Gastrocnemius medialis (tissue), 4 donors: ENCODE results near the gene SPON1. TPM values are rescaled to one million over a fixed set of nuclear protein-coding genes. Genes with fewer than 3 reads are reported as not detected.

ENCODE experiments used
- ATAC-seq, 2 donors: fragments of 150-250 bp; one replicate each; pipeline ENCODE4 v1.9.1; 2016
- DNase-seq, 2 donors: peaks; one replicate each; pipeline ENCODE4 v3.0.0-alpha.2; 2019
- H3K27ac ChIP-seq, 4 donors: fragments of 200-600 bp; sonication (generic); 1 replicate in 1 of 4; 2 replicates in 3 of 4; pipeline ENCODE4 v1.5.1; 2016 to 2018; ENCODE audit warnings: mild to moderate bottlenecking in 2 of 4, moderate library complexity in 1 of 4
- H3K27me3 ChIP-seq, 3 donors: fragments of 200-600 bp; sonication (generic) in 2 of 3; 1 replicate in 1 of 3; 2 replicates in 2 of 3; pipeline versions ENCODE4 v1.5.1 to v1.6.0; 2016 to 2019; ENCODE audit warnings: mild to moderate bottlenecking in 1 of 3, moderate library complexity in 1 of 3
- H3K36me3 ChIP-seq, 2 donors: fragments of 200-600 bp; sonication (generic) in 1 of 2; one replicate each; pipeline ENCODE4 v1.5.1; 2017 to 2018
- H3K4me1 ChIP-seq, 2 donors: fragments of 200-600 bp; sonication (generic) in 1 of 2; one replicate each; pipeline ENCODE4 v1.5.1; 2016 to 2017; ENCODE audit warnings: mild to moderate bottlenecking in 2 of 2
- H3K4me3 ChIP-seq, 4 donors: fragments of 200-600 bp; sonication (generic) in 3 of 4; 1 replicate in 1 of 4; 2 replicates in 3 of 4; pipeline ENCODE4 v1.5.1; 2016 to 2019; ENCODE audit warnings: mild to moderate bottlenecking in 2 of 4
- H3K9me3 ChIP-seq, 3 donors: fragments of 200-600 bp; sonication (generic) in 2 of 3; 1 replicate in 1 of 3; 2 replicates in 2 of 3; pipeline ENCODE4 v1.5.1; 2016 to 2019
- CTCF ChIP-seq, 5 experiments: fragments of 450-650 bp in 3 of 5; fragments of 200-600 bp in 2 of 5; sonication (generic) in 2 of 5; IDR thresholded peaks in 4 of 5; conservative IDR thresholded peaks in 1 of 5; 1 replicate in 4 of 5; 2 replicates in 1 of 5; pipeline ENCODE4 v1.5.1; 2016 to 2019; ENCODE audit warnings: antibody characterized with exemption in 5 of 5, mild to moderate bottlenecking in 3 of 5, moderate library complexity in 3 of 5
- POLR2A ChIP-seq, 2 donors: fragments of 450-650 bp; IDR thresholded peaks; one replicate each; pipeline ENCODE4 v1.6.1; 2017; ENCODE audit warnings: antibody characterized with exemption in 2 of 2, mild to moderate bottlenecking in 2 of 2, moderate library complexity in 2 of 2
- in situ Hi-C, 4 donors: fragments of 200-750 bp; cut with MboI; loops; one replicate each; pipeline versions ENCODE4 v1.15.0 to v1.8.0; 2017; ENCODE audit warnings: low sequenced_read_pairs in 4 of 4
- intact Hi-C: fragments of 100-400 bp; cut with DNase I; formaldehyde crosslinking; loops from one replicate; pipeline ENCODE4 v1.15.1; 2023; ENCODE audit warnings: low total_unique reads
- total RNA-seq, 4 donors: library from RNA; depleted of rRNA; stranded (reverse); fragments of >200 nt; gene quantifications; one replicate each; pipeline versions ENCODE4 v1.1.0 to v1.2.3, GENCODE V29; 2016

The SPON1 gene
- total RNA-seq, 4 donors from 2014 or later: 0.10 to 1.6 (median 0.36) TPM

GRCh38 chr11:14042686-14043465 lies 80.4 kb downstream of the SPON1 start:
- intact Hi-C loops: no loop called here
- Histone ChIP-seq H3K4me3 (no peak overlapping the region), H3K27me3 (no peaks in the 10 kb centered on the region), H3K9me3 (no peaks in the 10 kb centered on the region), H3K27ac (no peak overlapping the region), H3K4me1 (no peaks in the 10 kb centered on the region), H3K36me3 (no peaks in the 10 kb centered on the region)
- in situ Hi-C loops: no loop called here
- DNase-seq: no peak
- ATAC-seq: no peak
- TF ChIP-seq POLR2A (IDR thresholded peaks at IDR 0.05) (no peak), CTCF (IDR thresholded peaks at IDR 0.05 in 4 of 5, conservative IDR thresholded peaks at IDR 0.05 in 1 of 5) (no peak)

- no peak overlapping the region for H3K27ac ChIP-seq
- no peaks in the 10 kb centered on the region for H3K9me3 ChIP-seq
- no peak for ATAC-seq
- no peak for TF ChIP-seq POLR2A (IDR thresholded peaks at IDR 0.05)
- TF ChIP-seq CTCF (IDR thresholded peaks at IDR 0.05 in 4 of 5, conservative IDR thresholded peaks at IDR 0.05 in 1 of 5): no peak
- H3K27me3 ChIP-seq: no peaks in the 10 kb centered on the region
- no peak for DNase-seq
- H3K4me3 ChIP-seq: no peak overlapping the region
- no peaks in the 10 kb centered on the region for H3K36me3 ChIP-seq
- intact Hi-C loops: no loop called here
- H3K4me1 ChIP-seq: no peaks in the 10 kb centered on the region
- in situ Hi-C loops: no loop called here
Measured at GRCh38 chr11:14044916-14045315, 82.4 kb downstream of the SPON1 start.

- no peak for ATAC-seq
- Histone ChIP-seq H3K4me3 (no peak overlapping the region), H3K27ac (no peak overlapping the region), H3K4me1 (no peaks in the 10 kb centered on the region), H3K27me3 (no peaks in the 10 kb centered on the region), H3K9me3 (no peaks in the 10 kb centered on the region), H3K36me3 (no peaks in the 10 kb centered on the region)
- no peak for TF ChIP-seq POLR2A (IDR thresholded peaks at IDR 0.05)
- no peak for TF ChIP-seq CTCF (IDR thresholded peaks at IDR 0.05 in 4 of 5, conservative IDR thresholded peaks at IDR 0.05 in 1 of 5)
- DNase-seq: no peak
- in situ Hi-C loops: no loop called here
- intact Hi-C loops: no loop called here
Measured at GRCh38 chr11:14045417-14045816, 82.9 kb downstream of the SPON1 start.

GRCh38 chr11:14052198-14052597 lies 89.7 kb downstream of the SPON1 start:
- intact Hi-C loops (no loop called here), in situ Hi-C loops (no loop called here)
- no peaks in the 10 kb centered on the region for H3K4me1 ChIP-seq
- no peak for DNase-seq
- H3K27me3 ChIP-seq: no peaks in the 10 kb centered on the region
- no peak overlapping the region for H3K4me3 ChIP-seq
- TF ChIP-seq CTCF (IDR thresholded peaks at IDR 0.05 in 4 of 5, conservative IDR thresholded peaks at IDR 0.05 in 1 of 5): no peak
- TF ChIP-seq POLR2A (IDR thresholded peaks at IDR 0.05): no peak
- H3K36me3 ChIP-seq: no peaks in the 10 kb centered on the region
- ATAC-seq: no peak
- no peak overlapping the region for H3K27ac ChIP-seq
- no peaks in the 10 kb centered on the region for H3K9me3 ChIP-seq
